GM12878 (cell line): ENCODE results near the gene C17orf113. TPM values are rescaled to one million over a fixed set of nuclear protein-coding genes. Genes with fewer than 3 reads are reported as not detected.

Experiments used
- CHD2 ChIP-seq: IDR thresholded peaks from 2 replicates; pipeline ENCODE4 v1.6.1; 2011; ENCODE audit warnings: low read depth, low read length, improper control_type of control experiment, borderline replicate concordance
- IKZF1 ChIP-seq: fragments of 450-650 bp; conservative IDR thresholded peaks from 2 replicates; pipeline ENCODE4 v1.6.1; 2017; ENCODE audit warnings: antibody characterized with exemption, mild to moderate bottlenecking
- KLF5 ChIP-seq: fragments of 450-650 bp; IDR thresholded peaks from 2 replicates; pipeline ENCODE4 v1.6.1; 2014; ENCODE audit warnings: mild to moderate bottlenecking; ENCODE audit not compliant: partially characterized antibody
- RAD21 ChIP-seq: IDR thresholded peaks from 2 replicates; pipeline ENCODE4 v1.6.1; 2011; ENCODE audit warnings: mild to moderate bottlenecking, low read depth, low read length, moderate library complexity; ENCODE audit not compliant: insufficient read depth
- YY1 ChIP-seq: IDR thresholded peaks from 2 replicates; pipeline ENCODE4 v1.6.1; 2011; ENCODE audit warnings: low read depth, mild to moderate bottlenecking, low read length
- ZNF207 ChIP-seq: fragments of 450-650 bp; IDR thresholded peaks from 2 replicates; pipeline ENCODE4 v1.6.1; 2014; ENCODE audit warnings: antibody characterized with exemption, mild to moderate bottlenecking, borderline replicate concordance
- ZNF384 ChIP-seq: IDR thresholded peaks from 2 replicates; pipeline ENCODE4 v1.6.1; 2012; ENCODE audit warnings: low read depth, mild to moderate bottlenecking, low read length, improper control_type of control experiment, borderline replicate concordance
- polyA plus RNA-seq, 11 experiments: library from polyadenylated mRNA; depleted of rRNA in 4 of 11; unstranded in 6 of 11; stranded (reverse) in 5 of 11; fragments of >200 nt; fragmentation: Nextera tagmentation in 4 of 11; fragmentation: Illumina TruSeq in 1 of 11; extraction: Ambion mirVana in 4 of 11; extraction: Trizol in 1 of 11; gene quantifications; 1 replicate in 1 of 11; 2 replicates in 10 of 11; pipeline versions ENCODE4 v1.2.1 to v1.2.3, GENCODE V29; 2011 to 2016; ENCODE audit warnings: inconsistent platforms in 2 of 11, missing spikeins in 2 of 11, low read depth in 1 of 11
- total RNA-seq, 4 experiments: library from RNA; depleted of rRNA in 3 of 4; stranded (reverse); fragments of >200 nt in 3 of 4; fragmentation: Illumina TruSeq in 1 of 4; extraction: Trizol in 1 of 4; gene quantifications; 2 replicates each; pipeline versions ENCODE4 v1.2.1 to v1.2.3, GENCODE V29; 2013 to 2021
- TF ChIP-seq, protein P1 (sequence below): fragments of 450-650 bp; conservative IDR thresholded peaks from 2 replicates; pipeline ENCODE4 v1.6.1; 2017; ENCODE audit warnings: mild to moderate bottlenecking, moderate library complexity
- TF ChIP-seq, protein P2 (sequence below): fragments of 450-650 bp; formaldehyde crosslinking; IDR thresholded peaks from 2 replicates; pipeline ENCODE4 v1.5.0; 2022; ENCODE audit warnings: mild to moderate bottlenecking, missing genetic modification characterization

Gene C17orf113
- total and polyA plus RNA-seq, 10 of the 15 experiments (the other 5 are each of a cell fraction or from before 2014, with no cell fraction given), result 0.03 to 0.17 (median 0.08) TPM; not detected in 3

DNA sequence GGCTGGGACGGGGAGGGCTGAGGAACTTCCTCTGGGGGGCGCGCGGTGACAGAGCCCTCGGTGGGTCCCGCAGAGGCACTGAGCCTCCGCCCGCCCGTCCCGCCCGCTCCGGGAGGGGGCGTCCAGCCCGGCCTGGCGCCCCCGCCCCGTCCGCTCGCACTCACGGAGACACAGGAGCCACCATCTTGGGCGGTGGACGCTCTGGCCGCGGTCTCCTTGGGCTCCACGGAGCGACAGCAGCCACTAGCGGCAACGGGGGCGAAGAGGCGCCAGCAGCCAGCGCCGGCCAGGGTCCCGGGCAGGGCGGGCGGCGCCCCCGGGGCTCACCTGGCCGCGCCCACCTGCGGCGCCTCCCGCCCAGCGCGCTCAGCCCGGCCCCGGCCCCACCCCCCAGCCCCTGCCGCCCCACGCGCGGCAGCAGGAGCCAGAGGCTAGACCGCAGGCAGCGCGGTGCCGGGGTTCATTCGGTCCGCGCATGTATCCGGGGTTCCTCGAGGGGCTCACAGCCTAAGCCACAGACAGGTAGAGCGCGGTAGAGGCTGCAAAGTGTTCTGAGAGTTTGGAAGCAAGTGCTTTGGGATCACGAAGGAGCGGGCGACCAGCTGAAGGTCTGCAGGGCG, at the start of gene C17orf113 (continued):
- TF ChIP-seq, protein P1, sequence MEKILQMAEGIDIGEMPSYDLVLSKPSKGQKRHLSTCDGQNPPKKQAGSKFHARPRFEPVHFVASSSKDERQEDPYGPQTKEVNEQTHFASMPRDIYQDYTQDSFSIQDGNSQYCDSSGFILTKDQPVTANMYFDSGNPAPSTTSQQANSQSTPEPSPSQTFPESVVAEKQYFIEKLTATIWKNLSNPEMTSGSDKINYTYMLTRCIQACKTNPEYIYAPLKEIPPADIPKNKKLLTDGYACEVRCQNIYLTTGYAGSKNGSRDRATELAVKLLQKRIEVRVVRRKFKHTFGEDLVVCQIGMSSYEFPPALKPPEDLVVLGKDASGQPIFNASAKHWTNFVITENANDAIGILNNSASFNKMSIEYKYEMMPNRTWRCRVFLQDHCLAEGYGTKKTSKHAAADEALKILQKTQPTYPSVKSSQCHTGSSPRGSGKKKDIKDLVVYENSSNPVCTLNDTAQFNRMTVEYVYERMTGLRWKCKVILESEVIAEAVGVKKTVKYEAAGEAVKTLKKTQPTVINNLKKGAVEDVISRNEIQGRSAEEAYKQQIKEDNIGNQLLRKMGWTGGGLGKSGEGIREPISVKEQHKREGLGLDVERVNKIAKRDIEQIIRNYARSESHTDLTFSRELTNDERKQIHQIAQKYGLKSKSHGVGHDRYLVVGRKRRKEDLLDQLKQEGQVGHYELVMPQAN, result no peak
- TF ChIP-seq RAD21, result peak; percentile 48
- no peak for TF ChIP-seq ZNF207
- no peak for TF ChIP-seq KLF5
- no peak for TF ChIP-seq CHD2
- TF ChIP-seq YY1, result peak; percentile 90
- no peak for TF ChIP-seq ZNF384
- TF ChIP-seq, protein P2, sequence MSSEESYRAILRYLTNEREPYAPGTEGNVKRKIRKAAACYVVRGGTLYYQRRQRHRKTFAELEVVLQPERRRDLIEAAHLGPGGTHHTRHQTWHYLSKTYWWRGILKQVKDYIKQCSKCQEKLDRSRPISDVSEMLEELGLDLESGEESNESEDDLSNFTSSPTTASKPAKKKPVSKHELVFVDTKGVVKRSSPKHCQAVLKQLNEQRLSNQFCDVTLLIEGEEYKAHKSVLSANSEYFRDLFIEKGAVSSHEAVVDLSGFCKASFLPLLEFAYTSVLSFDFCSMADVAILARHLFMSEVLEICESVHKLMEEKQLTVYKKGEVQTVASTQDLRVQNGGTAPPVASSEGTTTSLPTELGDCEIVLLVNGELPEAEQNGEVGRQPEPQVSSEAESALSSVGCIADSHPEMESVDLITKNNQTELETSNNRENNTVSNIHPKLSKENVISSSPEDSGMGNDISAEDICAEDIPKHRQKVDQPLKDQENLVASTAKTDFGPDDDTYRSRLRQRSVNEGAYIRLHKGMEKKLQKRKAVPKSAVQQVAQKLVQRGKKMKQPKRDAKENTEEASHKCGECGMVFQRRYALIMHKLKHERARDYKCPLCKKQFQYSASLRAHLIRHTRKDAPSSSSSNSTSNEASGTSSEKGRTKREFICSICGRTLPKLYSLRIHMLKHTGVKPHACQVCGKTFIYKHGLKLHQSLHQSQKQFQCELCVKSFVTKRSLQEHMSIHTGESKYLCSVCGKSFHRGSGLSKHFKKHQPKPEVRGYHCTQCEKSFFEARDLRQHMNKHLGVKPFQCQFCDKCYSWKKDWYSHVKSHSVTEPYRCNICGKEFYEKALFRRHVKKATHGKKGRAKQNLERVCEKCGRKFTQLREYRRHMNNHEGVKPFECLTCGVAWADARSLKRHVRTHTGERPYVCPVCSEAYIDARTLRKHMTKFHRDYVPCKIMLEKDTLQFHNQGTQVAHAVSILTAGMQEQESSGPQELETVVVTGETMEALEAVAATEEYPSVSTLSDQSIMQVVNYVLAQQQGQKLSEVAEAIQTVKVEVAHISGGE (CRISPR knock-in tag), result no peak
- peak; percentile 32; the same call in 1 of the 2 replicates for TF ChIP-seq IKZF1
- TF ChIP-seq, all 136 proteins: peak for 8
